GM11168 (cell line): ENCODE measurements around the gene BBLN.

Experiments used
- in situ Hi-C: fragments of 300-500 bp; cut with MboI; formaldehyde crosslinking; loops from one replicate; pipeline ENCODE4 v1.12.0; 2022; ENCODE audit warnings: low sequenced_read_pairs; ENCODE audit not compliant: unreplicated experiment

The BBLN gene

GRCh38 chr9:128185979-128186965, 26.2 kb downstream of the BBLN start:
- in situ Hi-C loops = no loop called here

- in situ Hi-C loops = no loop called here
These were observed 27.3 kb downstream of the BBLN start for GRCh38 chr9:128187361-128187760.

DNA sequence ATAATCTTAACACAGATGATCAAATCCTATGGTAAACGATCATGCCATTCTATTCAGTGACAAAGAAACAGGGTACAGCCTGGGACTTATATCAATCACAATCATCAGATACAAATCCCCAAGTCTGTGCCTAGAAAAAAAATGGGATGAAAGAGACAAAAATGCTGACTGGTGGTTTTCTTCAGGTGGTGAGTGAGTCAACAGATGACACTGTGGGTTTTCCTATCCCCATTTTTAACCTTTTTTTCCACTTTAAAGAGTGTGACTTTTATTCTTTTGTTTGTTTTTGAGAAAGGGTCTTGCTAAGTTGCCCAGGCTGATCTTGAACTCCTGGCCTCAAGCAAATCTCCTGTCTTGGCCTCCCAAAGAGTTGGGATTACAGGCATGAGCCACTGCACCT, 28.1 kb downstream of the BBLN start:
- in situ Hi-C loops = no loop called here

GRCh38 chr9:128190013-128190412, 29.9 kb downstream of the BBLN start:
- in situ Hi-C loops = no loop called here

DNA sequence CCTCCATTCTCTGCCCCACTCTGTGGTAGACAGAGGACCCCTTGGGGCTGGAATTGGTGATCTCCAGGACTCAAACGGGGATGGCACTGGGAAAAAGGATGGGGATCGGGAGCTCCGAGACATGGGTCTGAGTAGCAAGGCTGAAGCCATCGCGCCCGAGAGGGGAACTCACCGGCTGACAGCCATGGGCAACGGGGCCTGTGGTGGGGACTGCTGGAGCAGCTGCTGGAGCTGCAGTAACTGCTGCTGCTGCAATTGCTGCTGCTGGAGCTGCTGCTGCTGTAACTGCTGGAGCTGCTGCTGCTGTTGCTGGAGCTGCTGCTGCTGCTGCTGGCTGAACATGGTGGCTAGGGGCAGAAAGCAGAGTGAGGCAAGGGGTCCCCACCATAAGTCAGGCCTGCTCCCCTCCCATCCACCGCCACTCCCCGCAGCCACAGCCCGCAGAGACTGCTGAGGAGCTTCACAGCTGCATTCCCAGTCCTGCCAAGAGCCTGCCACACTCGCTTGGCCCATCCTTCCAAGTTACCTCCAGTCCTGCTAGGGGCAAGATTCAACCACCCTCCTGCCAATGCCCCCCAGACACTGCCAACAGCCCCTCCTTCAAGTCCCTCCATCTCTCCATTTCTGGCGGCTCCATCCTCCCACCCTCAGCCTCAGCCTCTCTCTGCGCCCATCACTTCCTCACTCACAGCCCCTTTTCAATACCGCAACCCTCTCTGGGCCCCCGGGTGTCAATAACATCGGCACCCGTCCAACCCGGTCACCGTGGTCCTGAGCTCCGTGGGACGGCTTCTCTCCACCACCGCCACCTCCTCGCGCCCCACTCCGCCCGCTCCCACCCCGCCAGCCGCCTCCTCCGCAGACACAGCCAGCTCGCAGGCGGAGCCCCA, 30.7 kb downstream of the BBLN start:
- in situ Hi-C loops = no loop called here

DNA sequence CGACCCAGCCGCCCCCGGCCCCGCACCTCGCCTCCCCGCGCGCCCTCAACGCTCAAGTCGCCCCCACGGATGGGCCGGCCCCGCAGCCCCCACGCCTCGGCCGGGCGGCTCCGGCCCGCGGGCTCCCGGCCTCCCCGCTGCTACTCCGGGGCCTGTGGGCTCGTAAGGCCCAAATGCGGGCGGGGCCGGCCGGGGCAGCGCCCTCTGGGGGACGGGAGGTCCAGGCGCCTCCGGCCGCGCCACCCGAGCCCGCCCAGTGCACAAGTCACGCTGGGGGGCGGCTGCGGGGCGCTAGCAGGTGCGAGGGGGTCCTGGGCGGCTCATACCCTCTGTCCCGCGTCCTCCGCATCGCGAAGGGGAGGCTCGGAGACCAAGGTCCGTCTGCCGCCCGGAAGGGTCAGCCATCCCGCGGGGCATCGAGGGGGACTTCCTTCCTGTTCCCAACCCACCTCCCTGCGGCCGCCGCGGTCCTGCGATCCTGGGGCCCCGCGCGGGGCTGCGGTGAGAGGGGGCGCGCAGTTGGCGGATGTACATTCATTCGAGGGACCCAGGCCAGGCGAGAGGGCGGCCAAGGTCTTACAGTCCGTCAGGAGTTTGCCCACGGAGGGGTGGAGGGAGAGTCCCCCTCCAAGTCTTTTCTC, 31.5 kb downstream of the BBLN start, which contains the start of gene CIZ1:
CIZ1 (minus strand) TSS at position 167 of the 641 bp plus-strand sequence. CDS start 715 bp downstream, outside the sequence.
- in situ Hi-C loops = no loop called here

GRCh38 chr9:128192601-128193371, 32.7 kb downstream of the BBLN start:
- in situ Hi-C loops = no loop called here

DNA sequence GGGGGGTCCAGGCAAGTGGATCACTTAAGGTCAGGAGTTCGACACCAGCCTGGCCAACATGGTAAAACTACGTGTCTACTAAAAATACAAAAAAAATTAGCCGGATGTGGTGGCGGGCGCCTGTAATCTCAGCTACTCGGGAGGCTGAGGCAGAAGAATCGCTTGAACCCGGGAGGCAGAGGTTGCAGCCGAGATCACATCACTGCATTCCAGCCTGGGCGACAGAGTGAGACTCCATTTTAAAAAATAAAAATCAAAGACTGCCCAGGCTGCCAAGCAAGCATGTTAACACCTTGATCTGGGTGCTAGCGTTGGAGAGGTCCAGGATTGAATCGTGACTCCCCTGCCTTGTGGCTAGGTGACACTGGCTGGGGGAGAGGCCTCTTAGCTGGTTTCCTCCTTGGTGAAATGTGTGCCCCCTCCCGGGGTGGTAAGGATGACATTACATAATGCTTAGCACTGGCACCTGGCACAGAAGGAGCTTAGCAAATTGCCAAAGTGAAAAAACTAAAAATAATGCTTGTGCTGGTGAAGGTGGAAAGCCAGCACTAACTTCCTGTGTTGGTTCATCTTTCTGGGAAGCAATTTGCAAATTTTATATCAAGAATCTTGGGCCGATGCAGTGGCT, 33.5 kb downstream of the BBLN start:
- in situ Hi-C loops = no loop called here

- in situ Hi-C loops = no loop called here
These were observed 41.6 kb downstream of the BBLN start for GRCh38 chr9:128201441-128202369.

GRCh38 chr9:128202648-128203023, 42.6 kb downstream of the BBLN start:
- in situ Hi-C loops = no loop called here

DNA sequence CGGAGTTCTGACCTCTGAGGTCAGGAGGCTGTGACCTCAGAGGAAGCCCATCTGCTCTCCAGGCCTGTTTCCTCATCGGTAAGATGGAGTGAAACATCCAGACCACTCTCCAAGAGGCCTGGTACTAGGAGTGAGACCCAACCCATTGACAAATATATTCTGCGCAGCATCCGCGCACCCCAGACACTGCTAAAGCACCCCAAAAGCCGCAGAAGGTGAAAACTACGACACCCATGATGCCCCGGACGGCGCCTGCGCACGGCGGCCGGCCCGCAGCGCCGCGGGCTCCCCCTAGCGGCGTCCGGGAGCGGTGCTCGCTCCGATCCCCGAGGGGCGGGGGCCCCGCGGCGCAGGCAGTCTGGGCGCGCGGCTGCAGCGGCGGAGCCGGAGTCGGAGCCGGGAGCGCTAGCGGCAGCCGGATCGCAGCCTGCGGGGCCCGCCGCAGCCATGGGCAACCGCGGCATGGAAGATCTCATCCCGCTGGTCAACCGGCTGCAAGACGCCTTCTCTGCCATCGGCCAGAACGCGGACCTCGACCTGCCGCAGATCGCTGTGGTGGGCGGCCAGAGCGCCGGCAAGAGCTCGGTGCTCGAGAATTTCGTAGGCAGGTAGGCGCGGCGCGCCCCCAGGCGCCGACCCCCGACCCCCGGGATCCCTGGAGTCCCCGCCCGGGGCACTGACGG, 43.1 kb downstream of the BBLN start, which contains the start of gene DNM1:
DNM1 (plus strand) TSS at position 356 of the 683 bp plus-strand sequence; CDS start at position 448, 92 bp downstream.
- in situ Hi-C loops = no loop called here

DNA sequence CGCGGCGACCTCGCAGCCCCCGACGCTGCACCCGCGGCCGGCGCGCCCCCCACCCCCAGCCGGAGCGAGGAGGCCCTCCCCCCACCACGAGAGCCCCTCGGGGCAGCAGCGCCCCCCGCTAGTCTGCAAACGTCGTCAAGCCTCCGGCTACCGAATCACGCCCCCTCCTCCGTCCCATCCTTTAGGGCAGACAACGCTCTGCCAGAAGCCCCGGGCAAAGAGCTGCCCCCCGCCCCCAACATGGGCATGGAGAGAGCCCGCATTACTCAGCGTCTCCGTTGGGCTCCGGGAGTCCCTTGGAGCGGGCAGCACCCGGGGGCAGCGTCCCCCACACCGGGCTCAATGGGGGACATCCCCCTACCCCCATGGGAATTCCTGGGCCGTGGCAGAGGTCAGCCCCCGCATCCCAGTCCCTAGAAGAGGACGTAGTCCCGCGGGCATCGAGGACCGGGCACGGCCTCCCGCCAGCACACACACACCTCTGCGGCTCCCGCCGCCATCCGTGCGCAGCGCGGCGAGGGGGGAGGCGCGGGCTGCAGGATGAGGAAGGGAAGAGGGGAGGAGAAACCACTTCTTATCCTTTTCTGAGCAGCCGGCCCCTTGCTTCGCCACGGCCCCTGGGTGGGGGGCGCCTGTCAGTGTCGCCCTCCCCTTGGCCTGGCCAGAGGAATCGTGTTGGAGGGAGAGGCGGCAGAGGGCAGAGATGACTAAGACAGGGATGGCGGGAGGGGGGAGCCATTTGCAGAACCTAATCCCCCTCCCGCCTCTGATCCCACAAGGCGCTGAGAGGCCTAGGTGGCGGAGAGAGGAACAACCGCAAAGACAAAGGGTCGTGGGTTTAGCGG, 43.9 kb downstream of the BBLN start:
- in situ Hi-C loops = no loop called here

- in situ Hi-C loops = no loop called here
These were observed 44.8 kb downstream of the BBLN start for GRCh38 chr9:128204858-128205257.

DNA sequence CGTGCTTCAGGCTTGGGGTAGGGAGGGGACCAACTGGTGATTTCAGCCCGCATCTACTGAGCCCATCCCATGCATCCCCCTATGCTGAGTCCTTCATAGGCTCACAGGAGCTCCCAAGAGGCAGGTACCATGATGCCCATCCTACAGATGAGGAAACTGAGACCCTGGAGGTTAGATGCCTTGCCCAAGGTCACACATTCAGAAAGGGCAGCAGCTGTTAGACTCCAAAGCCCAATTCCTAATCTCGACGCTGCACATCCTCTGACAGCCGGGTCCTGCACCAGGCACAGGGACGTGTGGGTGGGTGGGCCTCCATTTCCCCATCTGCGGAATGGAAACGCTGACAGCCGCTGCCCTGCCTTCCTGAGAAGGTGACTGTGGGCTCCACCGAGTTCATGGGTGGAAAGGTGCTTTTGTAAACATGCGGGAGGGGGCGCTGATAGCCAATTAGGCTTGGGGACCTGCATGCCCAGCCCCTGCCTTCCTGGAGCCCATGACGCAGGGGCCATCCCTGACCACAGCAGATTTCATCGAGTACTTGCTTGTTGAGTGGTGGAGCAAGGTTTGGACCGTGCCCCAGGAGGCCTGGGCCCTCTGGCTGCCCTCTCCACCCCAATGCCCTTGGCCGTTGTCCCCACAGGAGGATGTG, 45.4 kb downstream of the BBLN start:
- in situ Hi-C loops = no loop called here

GRCh38 chr9:128206484-128206883, 46.4 kb downstream of the BBLN start:
- in situ Hi-C loops = no loop called here
